Stomach (tissue), 9 donors: Measurements from ENCODE around the gene SEMA3D. TPM values are rescaled to one million over a fixed set of nuclear protein-coding genes. Genes with fewer than 3 reads are reported as not detected.

Experiments used
- DNase-seq, 2 donors: peaks; one replicate each; pipeline versions ENCODE4 v3.0.0 to v3.0.0-alpha.2; 2013 to 2019
- H3K27ac ChIP-seq, 5 donors: fragments of 200-600 bp in 4 of 5; sonication (generic) in 4 of 5; one replicate each; pipeline ENCODE4 v1.5.1; 2013 to 2019; ENCODE audit warnings: mild to moderate bottlenecking in 1 of 5, moderate library complexity in 1 of 5
- H3K27me3 ChIP-seq, 3 donors: fragments of 200-600 bp; sonication (generic); one replicate each; pipeline ENCODE4 v1.5.1; 2017 to 2019; ENCODE audit warnings: mixed run types in 1 of 3
- H3K36me3 ChIP-seq, 4 donors: fragments of 200-600 bp; sonication (generic); 1 replicate in 3 of 4; 2 replicates in 1 of 4; pipeline ENCODE4 v1.5.1; 2016 to 2019
- H3K4me1 ChIP-seq, 4 donors: fragments of 200-600 bp; sonication (generic); one replicate each; pipeline ENCODE4 v1.5.1; 2016 to 2019
- H3K4me3 ChIP-seq, 4 donors: fragments of 200-600 bp; sonication (generic) in 3 of 4; one replicate each; pipeline ENCODE4 v1.5.1; 2016 to 2019; ENCODE audit warnings: mild to moderate bottlenecking in 1 of 4
- H3K9me3 ChIP-seq, 4 donors: fragments of 200-600 bp; sonication (generic); one replicate each; pipeline ENCODE4 v1.5.1; 2016 to 2019
- EP300 ChIP-seq: sonication (generic); formaldehyde crosslinking; IDR thresholded peaks from one replicate; pipeline ENCODE4 v1.6.1; 2017; ENCODE audit warnings: antibody characterized with exemption
- POLR2A ChIP-seq, 4 donors: fragments of 450-650 bp; IDR thresholded peaks; one replicate each; pipeline ENCODE4 v1.6.1; 2016; ENCODE audit warnings: antibody characterized with exemption in 4 of 4, control low read depth in 2 of 4, mild to moderate bottlenecking in 1 of 4, moderate library complexity in 1 of 4
- POLR2AphosphoS5 ChIP-seq, 3 donors: sonication (generic); formaldehyde crosslinking; IDR thresholded peaks; one replicate each; pipeline ENCODE4 v1.6.1; 2016; ENCODE audit warnings: antibody characterized with exemption in 3 of 3
- WGBS, 5 donors: extraction: QIAGEN DNeasy Blood & Tissue Kit in 3 of 5; methylation state at CpG; one replicate each; pipeline versions ENCODE4 v1.1.5 to v1.1.7; 2013 to 2018; 5-methylcytosine and 5-hydroxymethylcytosine counted together
- intact Hi-C: fragments of 100-400 bp; cut with DNase I; formaldehyde crosslinking; loops from one replicate; pipeline ENCODE4 v1.15.1; 2023; ENCODE audit warnings: low total_unique reads
- polyA plus RNA-seq, 3 donors: library from polyadenylated mRNA; stranded (reverse); fragments of 200-250 nt; gene quantifications; one replicate each; pipeline ENCODE4 v1.2.3, GENCODE V29; 2013
- total RNA-seq, 5 donors: library from RNA; depleted of rRNA; stranded (reverse); fragments of >200 nt; gene quantifications; one replicate each; pipeline versions ENCODE4 v1.1.0 to v1.2.3, GENCODE V29; 2014 to 2016
- TF ChIP-seq, protein P1 (sequence below), 7 experiments: fragments of 450-650 bp in 4 of 7; fragments of 200-600 bp in 3 of 7; sonication (generic) in 3 of 7; IDR thresholded peaks; one replicate each; pipeline ENCODE4 v1.5.1; 2016 to 2019; ENCODE audit warnings: antibody characterized with exemption in 7 of 7, control low read depth in 2 of 7, mild to moderate bottlenecking in 1 of 7
- donor health status: healthy with polysubstance abuse.
- donor health status: Bipolar disorder and iron deficiency.
- donor health status: healthy.

Gene SEMA3D
- total and polyA plus RNA-seq, 8 donors: 0.44 to 20.9 (median 2.6) TPM; not detected in 1

DNA sequence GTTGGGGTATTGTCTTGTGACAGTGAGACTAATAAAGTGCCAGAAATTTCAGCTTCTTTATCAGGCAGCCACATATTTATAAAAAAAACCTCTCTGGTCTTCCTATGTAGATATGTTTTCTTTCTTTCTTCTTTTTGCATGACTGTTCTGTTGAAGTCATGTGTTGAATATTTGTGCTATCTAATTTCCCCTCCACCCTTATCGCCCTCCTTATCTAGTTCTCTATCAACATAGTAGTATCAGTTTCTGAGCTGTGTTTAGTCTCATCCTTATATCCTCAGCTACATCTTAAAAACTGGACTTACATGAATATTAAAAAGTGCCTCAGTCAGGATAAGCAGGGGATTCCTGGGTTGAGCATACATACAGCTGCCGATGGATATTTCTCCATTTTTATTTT is 53.9 kb downstream of the SEMA3D start:
- no peak for DNase-seq
- H3K9me3 ChIP-seq: no peaks in the 10 kb centered on the region
- no peaks in the 10 kb centered on the region for H3K36me3 ChIP-seq
- 64 to 81% (median 70%) methylated on average over 2 of the region's 2 CpGs for WGBS, 5 donors
- no peak for TF ChIP-seq EP300
- no peak for TF ChIP-seq POLR2A (IDR thresholded peaks at IDR 0.05)
- TF ChIP-seq, protein P1, sequence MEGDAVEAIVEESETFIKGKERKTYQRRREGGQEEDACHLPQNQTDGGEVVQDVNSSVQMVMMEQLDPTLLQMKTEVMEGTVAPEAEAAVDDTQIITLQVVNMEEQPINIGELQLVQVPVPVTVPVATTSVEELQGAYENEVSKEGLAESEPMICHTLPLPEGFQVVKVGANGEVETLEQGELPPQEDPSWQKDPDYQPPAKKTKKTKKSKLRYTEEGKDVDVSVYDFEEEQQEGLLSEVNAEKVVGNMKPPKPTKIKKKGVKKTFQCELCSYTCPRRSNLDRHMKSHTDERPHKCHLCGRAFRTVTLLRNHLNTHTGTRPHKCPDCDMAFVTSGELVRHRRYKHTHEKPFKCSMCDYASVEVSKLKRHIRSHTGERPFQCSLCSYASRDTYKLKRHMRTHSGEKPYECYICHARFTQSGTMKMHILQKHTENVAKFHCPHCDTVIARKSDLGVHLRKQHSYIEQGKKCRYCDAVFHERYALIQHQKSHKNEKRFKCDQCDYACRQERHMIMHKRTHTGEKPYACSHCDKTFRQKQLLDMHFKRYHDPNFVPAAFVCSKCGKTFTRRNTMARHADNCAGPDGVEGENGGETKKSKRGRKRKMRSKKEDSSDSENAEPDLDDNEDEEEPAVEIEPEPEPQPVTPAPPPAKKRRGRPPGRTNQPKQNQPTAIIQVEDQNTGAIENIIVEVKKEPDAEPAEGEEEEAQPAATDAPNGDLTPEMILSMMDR (IDR thresholded peaks at IDR 0.05): no peak
- no peak for TF ChIP-seq POLR2AphosphoS5 (IDR thresholded peaks at IDR 0.05)
- intact Hi-C loops: no loop called here
- H3K27me3 ChIP-seq: no peaks in the 10 kb centered on the region
- H3K4me3 ChIP-seq: no peak overlapping the region
- H3K27ac ChIP-seq: no peak overlapping the region
- no peaks in the 10 kb centered on the region for H3K4me1 ChIP-seq

- TF ChIP-seq POLR2A (IDR thresholded peaks at IDR 0.05) (no peak), POLR2AphosphoS5 (IDR thresholded peaks at IDR 0.05) (no peak), EP300 (no peak)
- TF ChIP-seq, protein P1 (IDR thresholded peaks at IDR 0.05): no peak
- Histone ChIP-seq H3K27me3 (no peaks in the 10 kb centered on the region), H3K4me3 (no peak overlapping the region), H3K9me3 (no peaks in the 10 kb centered on the region), H3K36me3 (no peaks in the 10 kb centered on the region), H3K4me1 (no peaks in the 10 kb centered on the region), H3K27ac (no peak overlapping the region)
- 86 to 95% (median 92%) methylated on average over 4 of the region's 4 CpGs for WGBS, 5 donors
- DNase-seq: no peak
- intact Hi-C loops: no loop called here
Observed at GRCh38 chr7:85130702-85131101, 56.2 kb downstream of the SEMA3D start.

DNA sequence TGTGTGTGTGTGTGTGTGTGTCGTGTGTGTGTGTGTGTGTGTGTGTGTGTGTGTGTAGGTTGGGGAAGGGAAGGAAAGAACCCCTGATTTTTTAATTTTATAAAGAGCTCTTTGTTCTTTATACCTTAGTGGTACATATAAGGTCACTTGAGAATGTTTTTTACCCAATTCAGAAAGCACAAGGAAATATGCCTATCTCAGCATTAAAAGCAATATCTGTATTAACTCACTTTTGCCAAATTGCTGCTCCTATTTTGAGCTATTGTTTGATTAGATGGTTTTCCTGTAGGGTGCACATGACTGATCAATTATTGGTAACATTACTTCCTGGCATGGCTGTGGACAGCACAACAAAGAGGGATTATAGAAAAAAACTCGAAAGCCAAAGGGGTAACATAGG is 60.5 kb downstream of the SEMA3D start:
- Histone ChIP-seq H3K36me3 (no peaks in the 10 kb centered on the region), H3K27ac (no peak overlapping the region), H3K4me1 (no peaks in the 10 kb centered on the region), H3K27me3 (no peaks in the 10 kb centered on the region), H3K4me3 (no peak overlapping the region), H3K9me3 (no peaks in the 10 kb centered on the region)
- intact Hi-C loops: no loop called here
- no peak for TF ChIP-seq POLR2A (IDR thresholded peaks at IDR 0.05)
- no peak for TF ChIP-seq POLR2AphosphoS5 (IDR thresholded peaks at IDR 0.05)
- no peak for TF ChIP-seq EP300
- TF ChIP-seq, protein P1 (IDR thresholded peaks at IDR 0.05): no peak
- DNase-seq: no peak
- WGBS, 5 donors: 48 to 81% (median 72%) methylated on average over 2 of the region's 2 CpGs

DNA sequence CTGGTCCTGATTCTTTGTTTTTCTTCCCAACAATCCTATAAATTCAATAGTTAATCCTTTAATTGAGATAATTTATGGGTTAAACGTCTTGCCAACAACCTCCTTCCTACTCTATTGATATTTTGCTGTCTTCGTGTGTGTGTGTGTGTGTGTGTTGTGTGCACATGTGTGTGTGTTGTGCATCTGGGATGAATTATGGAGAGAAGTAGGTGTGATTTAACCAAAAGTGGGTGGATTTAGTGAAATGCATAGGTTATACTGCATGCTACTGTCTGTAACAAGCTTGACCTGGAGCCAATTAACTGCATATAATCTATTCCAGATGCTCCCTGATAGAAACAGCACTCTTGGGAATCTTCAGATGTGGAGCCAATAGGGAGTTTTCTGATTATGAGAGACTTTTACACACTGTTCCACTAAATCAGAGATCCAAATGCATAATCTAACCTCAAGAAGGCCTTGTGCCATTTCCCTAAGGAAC is 61.2 kb downstream of the SEMA3D start:
- TF ChIP-seq POLR2AphosphoS5 (IDR thresholded peaks at IDR 0.05) (no peak), POLR2A (IDR thresholded peaks at IDR 0.05) (no peak), EP300 (no peak)
- TF ChIP-seq, protein P1 (IDR thresholded peaks at IDR 0.05): no peak
- 52 to 79% (median 65%) methylated on average over 2 of the region's 2 CpGs for WGBS, 5 donors
- intact Hi-C loops: no loop called here

More for the DNA sequence above, 61.2 kb downstream of the SEMA3D start:
- H3K36me3 ChIP-seq: no peaks in the 10 kb centered on the region
- no peak overlapping the region for H3K4me3 ChIP-seq
- no peaks in the 10 kb centered on the region for H3K27me3 ChIP-seq
- peak in 1 of 2 donors; percentile 11 for DNase-seq
- H3K4me1 ChIP-seq: no peaks in the 10 kb centered on the region
- no peak overlapping the region for H3K27ac ChIP-seq
- no peaks in the 10 kb centered on the region for H3K9me3 ChIP-seq
